ENCODE data around the gene ACTA1.

- TF ChIP-seq CTCF (IDR thresholded peaks at IDR 0.05; ENCODE audit: extremely low read depth in 1 of 2, insufficient read depth in 1 of 2, low read depth in 1 of 2, low read length in 2 of 2): no peak
- TF ChIP-seq POLR2A (IDR thresholded peaks at IDR 0.05; ENCODE audit: low read depth, low read length): no peak
- TF ChIP-seq POLR2AphosphoS5 (IDR thresholded peaks at IDR 0.05; ENCODE audit: insufficient read depth, low read depth, low read length): no peak
Observed at GRCh38 chr1:229385853-229386456, 47.9 kb downstream of the ACTA1 start.
